ENCODE data around the gene FAM124A.

The FAM124A gene

GRCh38 chr13:51232328-51232727 lies 10.1 kb downstream of the FAM124A start:
- H4K20me1 ChIP-seq (ENCODE audit: insufficient read depth, low read length): no peaks in the 10 kb centered on the region
- H3K4me1 ChIP-seq (ENCODE audit: low read length): peaks cover 4% of the 10 kb centered on the region; the same call in 1 of the 2 replicates
- peaks cover 12% of the 10 kb centered on the region; the same call in 1 of the 2 replicates for H3K27me3 ChIP-seq (ENCODE audit: low read depth, low read length)
- TF ChIP-seq EZH2phosphoT487 (IDR thresholded peaks at IDR 0.05; ENCODE audit: low read depth): no peak
- no peak for TF ChIP-seq CTCF (IDR thresholded peaks at IDR 0.05; ENCODE audit: low read depth, low read length)
- H3K4me3 ChIP-seq (ENCODE audit: low read length): no peak overlapping the region
- H3K4me2 ChIP-seq (ENCODE audit: low read length): no peak overlapping the region
- no peaks in the 10 kb centered on the region for H3K36me3 ChIP-seq (replicated peaks; ENCODE audit: low read depth, low read length)
- no peak overlapping the region for H2AFZ ChIP-seq (ENCODE audit: low read depth, low read length)
- no peaks in the 10 kb centered on the region for H3K9me3 ChIP-seq (ENCODE audit: insufficient read depth, low read length)
- H3K27ac ChIP-seq (ENCODE audit: low read length): no peak overlapping the region
- no peak overlapping the region for H3K9ac ChIP-seq (ENCODE audit: low read length)
- H3K79me2 ChIP-seq (ENCODE audit: low read length): no peaks in the 10 kb centered on the region

- TF ChIP-seq CTCF (IDR thresholded peaks at IDR 0.05; ENCODE audit: low read depth, low read length): no peak
- TF ChIP-seq EZH2phosphoT487 (IDR thresholded peaks at IDR 0.05; ENCODE audit: low read depth): no peak
- 0 out of 2 replicates have a peak, but pooled peaks cover 8% of the 10 kb centered on the region for H3K27me3 ChIP-seq (ENCODE audit: low read depth, low read length)
- H3K9ac ChIP-seq (ENCODE audit: low read length): no peak overlapping the region
- H3K4me2 ChIP-seq (ENCODE audit: low read length): no peak overlapping the region
- no peaks in the 10 kb centered on the region for H3K9me3 ChIP-seq (ENCODE audit: insufficient read depth, low read length)
- no peak overlapping the region for H3K4me3 ChIP-seq (ENCODE audit: low read length)
- peaks cover 4% of the 10 kb centered on the region; the same call in 1 of the 2 replicates for H3K4me1 ChIP-seq (ENCODE audit: low read length)
- no peaks in the 10 kb centered on the region for H3K36me3 ChIP-seq (replicated peaks; ENCODE audit: low read depth, low read length)
- H4K20me1 ChIP-seq (ENCODE audit: insufficient read depth, low read length): no peaks in the 10 kb centered on the region
- no peaks in the 10 kb centered on the region for H3K79me2 ChIP-seq (ENCODE audit: low read length)
- H3K27ac ChIP-seq (ENCODE audit: low read length): no peak overlapping the region
- H2AFZ ChIP-seq (ENCODE audit: low read depth, low read length): no peak overlapping the region
Measured at GRCh38 chr13:51233117-51233826, 11.1 kb downstream of the FAM124A start.

GRCh38 chr13:51234676-51235075 lies 12.5 kb downstream of the FAM124A start:
- H2AFZ ChIP-seq (ENCODE audit: low read depth, low read length): no peak overlapping the region
- no peaks in the 10 kb centered on the region for H3K9me3 ChIP-seq (ENCODE audit: insufficient read depth, low read length)
- H3K4me2 ChIP-seq (ENCODE audit: low read length): no peak overlapping the region
- no peak overlapping the region for H3K9ac ChIP-seq (ENCODE audit: low read length)
- no peak for TF ChIP-seq EZH2phosphoT487 (IDR thresholded peaks at IDR 0.05; ENCODE audit: low read depth)
- TF ChIP-seq CTCF (IDR thresholded peaks at IDR 0.05; ENCODE audit: low read depth, low read length): no peak
- peaks cover 17% of the 10 kb centered on the region for H3K4me1 ChIP-seq (ENCODE audit: low read length)
- H3K27me3 ChIP-seq (ENCODE audit: low read depth, low read length): 0 out of 2 replicates have a peak, but pooled peaks cover 8% of the 10 kb centered on the region
- H3K4me3 ChIP-seq (ENCODE audit: low read length): no peak overlapping the region
- H4K20me1 ChIP-seq (ENCODE audit: insufficient read depth, low read length): no peaks in the 10 kb centered on the region
- no peaks in the 10 kb centered on the region for H3K79me2 ChIP-seq (ENCODE audit: low read length)
- no peak overlapping the region for H3K27ac ChIP-seq (ENCODE audit: low read length)
- H3K36me3 ChIP-seq (replicated peaks; ENCODE audit: low read depth, low read length): no peaks in the 10 kb centered on the region

- TF ChIP-seq CTCF (IDR thresholded peaks at IDR 0.05; ENCODE audit: low read depth, low read length): no peak
- no peak for TF ChIP-seq EZH2phosphoT487 (IDR thresholded peaks at IDR 0.05; ENCODE audit: low read depth)
- Histone ChIP-seq H3K79me2 (ENCODE audit: low read length) (no peaks in the 10 kb centered on the region), H3K4me3 (ENCODE audit: low read length) (no peak overlapping the region), H3K27me3 (ENCODE audit: low read depth, low read length) (0 out of 2 replicates have a peak, but pooled peaks cover 6% of the 10 kb centered on the region), H3K9me3 (ENCODE audit: insufficient read depth, low read length) (no peaks in the 10 kb centered on the region), H3K9ac (ENCODE audit: low read length) (no peak overlapping the region), H4K20me1 (ENCODE audit: insufficient read depth, low read length) (no peaks in the 10 kb centered on the region), H3K4me1 (ENCODE audit: low read length) (peaks cover 15% of the 10 kb centered on the region), H2AFZ (ENCODE audit: low read depth, low read length) (no peak overlapping the region), H3K27ac (ENCODE audit: low read length) (no peak overlapping the region), H3K4me2 (ENCODE audit: low read length) (no peak overlapping the region), H3K36me3 (replicated peaks; ENCODE audit: low read depth, low read length) (no peaks in the 10 kb centered on the region)
Measured at GRCh38 chr13:51235186-51235585, 13.0 kb downstream of the FAM124A start.

All from OCI-LY3 (cell line).